Transverse colon (tissue), 4 donors: ENCODE measurements around the gene ARHGAP30.

Experiments used
- EP300 ChIP-seq: sonication (generic); formaldehyde crosslinking; IDR thresholded peaks from one replicate; pipeline ENCODE4 v1.6.1; 2017; ENCODE audit warnings: antibody characterized with exemption, low read depth
- POLR2A ChIP-seq: fragments of 450-650 bp; IDR thresholded peaks from one replicate; pipeline ENCODE4 v1.6.1; 2016; ENCODE audit warnings: antibody characterized with exemption, mild to moderate bottlenecking, moderate library complexity
- POLR2AphosphoS5 ChIP-seq, 3 donors: sonication (generic); formaldehyde crosslinking; IDR thresholded peaks; one replicate each; pipeline ENCODE4 v1.6.1; 2016; ENCODE audit warnings: antibody characterized with exemption in 3 of 3
- TF ChIP-seq, protein P1 (sequence below), 5 experiments: fragments of 200-600 bp in 3 of 5; fragments of 450-650 bp in 2 of 5; sonication (generic) in 3 of 5; IDR thresholded peaks; 1 replicate in 2 of 5; 2 replicates in 3 of 5; pipeline ENCODE4 v1.5.1; 2016 to 2017; ENCODE audit warnings: antibody characterized with exemption in 5 of 5, inconsistent platforms in 3 of 5, mild to moderate bottlenecking in 2 of 5, moderate library complexity in 1 of 5

DNA sequence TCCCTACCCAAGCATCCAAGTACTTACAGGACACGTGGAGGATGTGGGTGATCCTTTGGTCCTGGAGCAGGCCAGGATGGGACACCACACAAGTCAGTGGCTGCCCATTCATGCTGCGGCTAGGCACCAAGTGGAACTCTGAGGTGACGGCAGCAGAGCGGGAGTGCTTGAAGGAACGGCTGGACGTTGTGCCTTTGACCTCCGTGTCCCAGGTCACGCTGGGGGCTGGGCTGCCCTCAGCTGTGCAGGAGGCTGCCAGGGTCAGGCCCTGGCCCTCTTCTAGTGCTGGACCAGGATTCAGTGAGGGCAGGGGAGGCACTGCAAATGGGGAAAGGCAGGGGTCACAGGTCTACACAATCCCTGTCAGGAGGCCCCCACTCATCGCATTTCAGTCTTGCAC, 7.7 kb upstream of the ARHGAP30 start:
- TF ChIP-seq, protein P1, sequence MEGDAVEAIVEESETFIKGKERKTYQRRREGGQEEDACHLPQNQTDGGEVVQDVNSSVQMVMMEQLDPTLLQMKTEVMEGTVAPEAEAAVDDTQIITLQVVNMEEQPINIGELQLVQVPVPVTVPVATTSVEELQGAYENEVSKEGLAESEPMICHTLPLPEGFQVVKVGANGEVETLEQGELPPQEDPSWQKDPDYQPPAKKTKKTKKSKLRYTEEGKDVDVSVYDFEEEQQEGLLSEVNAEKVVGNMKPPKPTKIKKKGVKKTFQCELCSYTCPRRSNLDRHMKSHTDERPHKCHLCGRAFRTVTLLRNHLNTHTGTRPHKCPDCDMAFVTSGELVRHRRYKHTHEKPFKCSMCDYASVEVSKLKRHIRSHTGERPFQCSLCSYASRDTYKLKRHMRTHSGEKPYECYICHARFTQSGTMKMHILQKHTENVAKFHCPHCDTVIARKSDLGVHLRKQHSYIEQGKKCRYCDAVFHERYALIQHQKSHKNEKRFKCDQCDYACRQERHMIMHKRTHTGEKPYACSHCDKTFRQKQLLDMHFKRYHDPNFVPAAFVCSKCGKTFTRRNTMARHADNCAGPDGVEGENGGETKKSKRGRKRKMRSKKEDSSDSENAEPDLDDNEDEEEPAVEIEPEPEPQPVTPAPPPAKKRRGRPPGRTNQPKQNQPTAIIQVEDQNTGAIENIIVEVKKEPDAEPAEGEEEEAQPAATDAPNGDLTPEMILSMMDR (IDR thresholded peaks at IDR 0.05): no peak
- TF ChIP-seq POLR2A (no peak), EP300 (no peak), POLR2AphosphoS5 (IDR thresholded peaks at IDR 0.05) (no peak)
